Hepatocyte (in vitro differentiated cells): ENCODE data around the gene MLLT6. TPM values are rescaled to one million over a fixed set of nuclear protein-coding genes. Genes with fewer than 3 reads are reported as not detected.

Source experiments
- DNase-seq: peaks from one replicate; pipeline ENCODE4 v3.0.0-alpha.2; 2016; ENCODE audit warnings: low spot score
- H2AFZ ChIP-seq: fragments of 200-600 bp; sonication (generic); 2 replicates; pipeline ENCODE4 v1.6.0; 2016; ENCODE audit warnings: antibody characterized with exemption, mild to moderate bottlenecking
- H3K27ac ChIP-seq: fragments of 200-600 bp; sonication (generic); 2 replicates; pipeline ENCODE4 v1.5.1; 2016; ENCODE audit warnings: mild to moderate bottlenecking
- H3K27me3 ChIP-seq: fragments of 200-600 bp; sonication (generic); 2 replicates; pipeline ENCODE4 v1.6.1; 2016
- H3K36me3 ChIP-seq: fragments of 200-600 bp; sonication (generic); replicated peaks from 2 replicates; pipeline ENCODE4 v1.5.1; 2016; ENCODE audit warnings: low read depth; ENCODE audit not compliant: insufficient read depth
- H3K4me1 ChIP-seq: fragments of 200-600 bp; sonication (generic); 2 replicates; pipeline ENCODE4 v1.5.1; 2016; ENCODE audit warnings: mild to moderate bottlenecking, moderate library complexity; ENCODE audit not compliant: insufficient read depth
- H3K4me2 ChIP-seq: fragments of 200-600 bp; sonication (generic); 2 replicates; pipeline ENCODE4 v1.6.0; 2016
- H3K4me3 ChIP-seq: fragments of 200-600 bp; sonication (generic); 2 replicates; pipeline ENCODE4 v1.5.1; 2016; ENCODE audit warnings: mild to moderate bottlenecking
- H3K79me2 ChIP-seq: fragments of 200-600 bp; sonication (generic); 2 replicates; pipeline ENCODE4 v1.6.0; 2017; ENCODE audit warnings: mild to moderate bottlenecking
- H3K9me2 ChIP-seq: fragments of 200-600 bp; sonication (generic); replicated peaks from 2 replicates; pipeline ENCODE4 v1.6.0; 2017; ENCODE audit warnings: mild to moderate bottlenecking; ENCODE audit not compliant: insufficient read depth
- H3K9me3 ChIP-seq: fragments of 200-600 bp; sonication (generic); 2 replicates; pipeline ENCODE4 v1.5.1; 2016; ENCODE audit warnings: low read depth, mild to moderate bottlenecking
- H4K20me1 ChIP-seq: fragments of 200-600 bp; sonication (generic); 2 replicates; pipeline ENCODE4 v1.6.0; 2016; ENCODE audit warnings: mild to moderate bottlenecking; ENCODE audit not compliant: insufficient read depth, poor library complexity, severe bottlenecking
- EZH2 ChIP-seq: fragments of 200-600 bp; sonication (generic); IDR thresholded peaks from 2 replicates; pipeline ENCODE4 v1.6.1; 2016; ENCODE audit warnings: antibody characterized with exemption, mild to moderate bottlenecking, borderline replicate concordance
- EZH2phosphoT487 ChIP-seq: fragments of 200-600 bp; sonication (generic); IDR thresholded peaks from one replicate; pipeline ENCODE4 v1.6.1; 2018; ENCODE audit warnings: antibody characterized with exemption, mild to moderate bottlenecking, low read depth, moderate library complexity; ENCODE audit not compliant: unreplicated experiment, severe bottlenecking
- WGBS: methylation state at CpG from one replicate; pipeline ENCODE4 v1.1.6; 2016; ENCODE audit warnings: low lambda C conversion rate; ENCODE audit errors: missing lambda C conversion rate; 5-methylcytosine and 5-hydroxymethylcytosine counted together
- polyA plus RNA-seq: library from polyadenylated mRNA; unstranded; fragments of >200 nt; fragmentation: Nextera tagmentation; extraction: Ambion mirVana; gene quantifications from 2 replicates; pipeline ENCODE4 v1.2.1, GENCODE V29; 2016
- total RNA-seq: library from RNA; depleted of rRNA; stranded (reverse); fragments of >200 nt; gene quantifications from 2 replicates; pipeline ENCODE4 v1.2.3, GENCODE V29; 2014
- TF ChIP-seq, protein P1 (sequence below): fragments of 200-600 bp; sonication (generic); IDR thresholded peaks from 2 replicates; pipeline ENCODE4 v1.5.1; 2016; ENCODE audit warnings: antibody characterized with exemption, mild to moderate bottlenecking; ENCODE audit not compliant: poor library complexity

Gene MLLT6
- total and polyA plus RNA-seq, 2 experiments from 2014 or later = 10.6 to 27.5 TPM

DNA sequence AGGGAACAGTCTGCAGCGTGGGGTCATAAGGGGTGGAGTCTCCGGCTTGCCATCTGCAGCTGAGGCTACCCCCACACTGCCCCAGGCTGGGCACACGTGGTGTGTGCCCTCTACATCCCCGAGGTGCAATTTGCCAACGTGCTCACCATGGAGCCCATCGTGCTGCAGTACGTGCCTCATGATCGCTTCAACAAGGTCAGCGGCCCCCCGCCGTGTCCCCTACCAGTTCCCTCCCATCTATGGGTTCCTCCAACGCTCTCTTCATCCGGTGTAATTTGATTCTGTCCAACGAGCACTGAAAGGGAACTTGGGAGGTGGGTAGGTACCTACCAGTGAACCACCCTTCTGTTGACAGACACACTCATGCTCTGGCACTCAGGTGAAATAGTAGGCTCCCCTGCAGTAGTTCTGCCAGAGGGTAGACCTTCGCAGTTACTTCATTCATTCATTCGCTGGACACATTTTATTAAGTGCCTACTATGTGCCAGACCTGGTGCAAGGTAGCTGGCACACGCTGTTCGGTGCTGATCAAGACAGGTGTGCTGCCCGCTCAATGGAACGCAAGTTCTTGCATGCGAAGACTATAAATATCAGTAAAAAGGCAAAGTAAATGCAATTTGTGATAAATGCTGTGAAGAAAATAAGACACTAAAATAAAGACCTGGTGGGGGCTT is 2.7 kb downstream of the MLLT6 start:
- WGBS = 85% methylated on average over 21 of the region's 21 CpGs
- peaks cover 13% of the 10 kb centered on the region for H3K4me1 ChIP-seq
- H3K4me3 ChIP-seq = no peak overlapping the region
- no peak overlapping the region for H3K4me2 ChIP-seq
- no peaks in the 10 kb centered on the region for H3K36me3 ChIP-seq
- no peaks in the 10 kb centered on the region for H3K9me2 ChIP-seq
- no peak overlapping the region for H2AFZ ChIP-seq
- H3K27ac ChIP-seq = no peak overlapping the region
- no peaks in the 10 kb centered on the region for H3K27me3 ChIP-seq
- TF ChIP-seq EZH2 = no peak
- H4K20me1 ChIP-seq = peaks cover 21% of the 10 kb centered on the region
- H3K79me2 ChIP-seq = peaks cover 39% of the 10 kb centered on the region
- H3K9me3 ChIP-seq = no peaks in the 10 kb centered on the region
- no peak for DNase-seq

- Histone ChIP-seq H3K4me1 (peaks cover 7% of the 10 kb centered on the region), H2AFZ (no peak overlapping the region), H3K36me3 (no peaks in the 10 kb centered on the region), H3K79me2 (peaks cover 36% of the 10 kb centered on the region), H3K9me3 (no peaks in the 10 kb centered on the region), H4K20me1 (peaks cover 21% of the 10 kb centered on the region), H3K27me3 (no peaks in the 10 kb centered on the region), H3K27ac (no peak overlapping the region), H3K4me3 (no peak overlapping the region), H3K9me2 (no peaks in the 10 kb centered on the region), H3K4me2 (no peak overlapping the region)
- 94% methylated on average over 18 of the region's 18 CpGs for WGBS
- TF ChIP-seq EZH2phosphoT487 = no peak
- no peak for TF ChIP-seq EZH2
- TF ChIP-seq, protein P1, sequence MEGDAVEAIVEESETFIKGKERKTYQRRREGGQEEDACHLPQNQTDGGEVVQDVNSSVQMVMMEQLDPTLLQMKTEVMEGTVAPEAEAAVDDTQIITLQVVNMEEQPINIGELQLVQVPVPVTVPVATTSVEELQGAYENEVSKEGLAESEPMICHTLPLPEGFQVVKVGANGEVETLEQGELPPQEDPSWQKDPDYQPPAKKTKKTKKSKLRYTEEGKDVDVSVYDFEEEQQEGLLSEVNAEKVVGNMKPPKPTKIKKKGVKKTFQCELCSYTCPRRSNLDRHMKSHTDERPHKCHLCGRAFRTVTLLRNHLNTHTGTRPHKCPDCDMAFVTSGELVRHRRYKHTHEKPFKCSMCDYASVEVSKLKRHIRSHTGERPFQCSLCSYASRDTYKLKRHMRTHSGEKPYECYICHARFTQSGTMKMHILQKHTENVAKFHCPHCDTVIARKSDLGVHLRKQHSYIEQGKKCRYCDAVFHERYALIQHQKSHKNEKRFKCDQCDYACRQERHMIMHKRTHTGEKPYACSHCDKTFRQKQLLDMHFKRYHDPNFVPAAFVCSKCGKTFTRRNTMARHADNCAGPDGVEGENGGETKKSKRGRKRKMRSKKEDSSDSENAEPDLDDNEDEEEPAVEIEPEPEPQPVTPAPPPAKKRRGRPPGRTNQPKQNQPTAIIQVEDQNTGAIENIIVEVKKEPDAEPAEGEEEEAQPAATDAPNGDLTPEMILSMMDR = no peak
- DNase-seq = no peak
Observed at GRCh38 chr17:38709104-38709820, 4.2 kb downstream of the MLLT6 start.

- no peak for DNase-seq
- Histone ChIP-seq H3K27ac (no peak overlapping the region), H3K9me3 (no peaks in the 10 kb centered on the region), H3K9me2 (no peaks in the 10 kb centered on the region), H3K4me2 (no peak overlapping the region), H3K79me2 (peaks cover 31% of the 10 kb centered on the region), H3K4me1 (peaks cover 7% of the 10 kb centered on the region), H3K36me3 (no peaks in the 10 kb centered on the region), H3K27me3 (no peaks in the 10 kb centered on the region), H4K20me1 (peaks cover 21% of the 10 kb centered on the region), H3K4me3 (no peak overlapping the region), H2AFZ (no peak overlapping the region)
- 76% methylated on average over 13 of the region's 13 CpGs for WGBS
- TF ChIP-seq EZH2phosphoT487 (no peak), EZH2 (no peak)
- TF ChIP-seq, protein P1 = no peak
Observed at GRCh38 chr17:38709864-38710603, 5.0 kb downstream of the MLLT6 start.

GRCh38 chr17:38710604-38710962 is 5.5 kb downstream of the MLLT6 start:
- no peaks in the 10 kb centered on the region for H3K9me3 ChIP-seq
- peaks cover 21% of the 10 kb centered on the region for H4K20me1 ChIP-seq
- H3K27me3 ChIP-seq = no peaks in the 10 kb centered on the region
- TF ChIP-seq EZH2phosphoT487 = no peak
- TF ChIP-seq, protein P1 = no peak
- no peak for TF ChIP-seq EZH2
- 100% methylated on average over 3 of the region's 3 CpGs for WGBS
- no peak overlapping the region for H3K27ac ChIP-seq
- H3K79me2 ChIP-seq = peaks cover 31% of the 10 kb centered on the region
- H2AFZ ChIP-seq = no peak overlapping the region
- peaks cover 7% of the 10 kb centered on the region for H3K4me1 ChIP-seq
- H3K4me2 ChIP-seq = no peak overlapping the region
- H3K9me2 ChIP-seq = no peaks in the 10 kb centered on the region
- no peaks in the 10 kb centered on the region for H3K36me3 ChIP-seq
- DNase-seq = no peak
- H3K4me3 ChIP-seq = no peak overlapping the region
